GM12878 (cell line): ENCODE results near the gene STAB2. TPM values are rescaled to one million over a fixed set of nuclear protein-coding genes. Genes with fewer than 3 reads are reported as not detected.

Source experiments
- ATAC-seq: fragments of 200-7000 bp; cut with Tn5 transposase; 3 replicates; pipeline ENCODE4 v1.9.1; 2020; ENCODE audit warnings: mild to moderate bottlenecking, moderate library complexity
- BruUV-seq: library from RNA; stranded (reverse); fragments of 400-500 nt; replicated peaks from 2 replicates; lab custom pipeline; 2021; lab: Mats Ljungman, UMichigan
- CTCF ChIA-PET: fragments of 300-600 bp; sonication (Branson Sonifier 250); formaldehyde crosslinking; extraction: SDS; loops from one replicate; lab custom pipeline; 2021; ENCODE audit warnings: inconsistent platforms; lab: Yijun Ruan, JAX
- POLR2A ChIA-PET: fragments of 350-600 bp; formaldehyde crosslinking; extraction: SDS; loops from one replicate; lab custom pipeline; 2021; ENCODE audit warnings: inconsistent platforms; lab: Charles Lee
- RAD21 ChIA-PET: fragments of 300-600 bp; sonication (Branson Sonifier 250); formaldehyde crosslinking; loops from one replicate; lab custom pipeline; 2023; ENCODE audit warnings: antibody characterized with exemption; ENCODE audit not compliant: unreplicated experiment; lab: Charles Lee
- SMC1A ChIA-PET: fragments of 300-600 bp; sonication (Branson Sonifier 250); formaldehyde crosslinking; loops from one replicate; lab custom pipeline; 2023; ENCODE audit not compliant: unreplicated experiment, uncharacterized antibody; lab: Charles Lee
- DNase-seq: peaks from one replicate; pipeline ENCODE4 v3.0.0-alpha.2; 2011; ENCODE audit warnings: low read depth, low spot score
- FAIRE-seq: peaks from 3 replicates; lab custom pipeline; 2011; peaks lifted over from hg19 to GRCh38; lab: Jason Lieb, UNC
- H2AFZ ChIP-seq: 2 replicates; pipeline ENCODE4 v1.6.0; 2011; ENCODE audit warnings: low read depth, low read length, control low read depth; ENCODE audit not compliant: control insufficient read depth
- H3K27ac ChIP-seq: 2 replicates; pipeline ENCODE4 v1.5.1; 2011; ENCODE audit warnings: control low read depth; ENCODE audit not compliant: control insufficient read depth, insufficient read depth
- H3K27me3 ChIP-seq, 2 experiments: replicated peaks in 1 of 2; 2 replicates each; pipeline versions ENCODE4 v1.6.0 to v1.6.1; 2011; ENCODE audit warnings: low read length in 1 of 2; ENCODE audit not compliant: control insufficient read depth in 2 of 2, insufficient read depth in 2 of 2
- H3K36me3 ChIP-seq, 2 experiments: 2 replicates each; pipeline ENCODE4 v1.5.1; 2011; ENCODE audit warnings: low read length in 1 of 2; ENCODE audit not compliant: control insufficient read depth in 2 of 2, insufficient read depth in 2 of 2
- H3K4me1 ChIP-seq: 2 replicates; pipeline ENCODE4 v1.6.1; 2011; ENCODE audit warnings: mild to moderate bottlenecking, low read length, moderate library complexity, mixed read lengths; ENCODE audit not compliant: control insufficient read depth, insufficient read depth
- H3K4me2 ChIP-seq: 2 replicates; pipeline ENCODE4 v1.6.0; 2011; ENCODE audit warnings: control low read depth; ENCODE audit not compliant: control insufficient read depth, insufficient read depth
- H3K4me3 ChIP-seq: fragments of 200-600 bp; sonication (generic); 2 replicates; pipeline ENCODE4 v1.5.1; 2016
- H3K79me2 ChIP-seq: 2 replicates; pipeline ENCODE4 v1.6.0; 2011; ENCODE audit warnings: low read length; ENCODE audit not compliant: control insufficient read depth, insufficient read depth
- H3K9ac ChIP-seq: 2 replicates; pipeline ENCODE4 v1.8.0; 2011; ENCODE audit warnings: low read length, control low read depth, mixed read lengths; ENCODE audit not compliant: control insufficient read depth, insufficient read depth
- H3K9me3 ChIP-seq: replicated peaks from 3 replicates; pipeline ENCODE4 v1.5.1; 2011; ENCODE audit warnings: mild to moderate bottlenecking, low read length; ENCODE audit not compliant: control insufficient read depth, insufficient read depth
- H4K20me1 ChIP-seq: 2 replicates; pipeline ENCODE4 v1.6.0; 2011; ENCODE audit not compliant: control insufficient read depth, insufficient read depth
- CREM ChIP-seq: IDR thresholded peaks from 2 replicates; pipeline ENCODE4 v1.6.1; 2014; ENCODE audit warnings: antibody characterized with exemption, low read depth
- EGR1 ChIP-seq, 2 experiments: IDR thresholded peaks; 1 replicate in 1 of 2; 2 replicates in 1 of 2; pipeline ENCODE4 v1.6.1; 2011 to 2012; ENCODE audit warnings: low read depth in 2 of 2, low read length in 2 of 2, borderline replicate concordance in 1 of 2, mild to moderate bottlenecking in 1 of 2, moderate library complexity in 1 of 2
- IKZF1 ChIP-seq: fragments of 450-650 bp; conservative IDR thresholded peaks from 2 replicates; pipeline ENCODE4 v1.6.1; 2017; ENCODE audit warnings: antibody characterized with exemption, mild to moderate bottlenecking
- IRF4 ChIP-seq: IDR thresholded peaks from 2 replicates; pipeline ENCODE4 v1.6.1; 2011; ENCODE audit warnings: low read depth, low read length
- IRF5 ChIP-seq: fragments of 450-650 bp; IDR thresholded peaks from 2 replicates; pipeline ENCODE4 v1.6.1; 2017; ENCODE audit warnings: borderline replicate concordance
- MEF2B ChIP-seq: fragments of 450-650 bp; IDR thresholded peaks from 2 replicates; pipeline ENCODE4 v1.6.1; 2018; ENCODE audit warnings: mild to moderate bottlenecking, moderate library complexity; ENCODE audit not compliant: partially characterized antibody, poor library complexity, severe bottlenecking
- MLLT1 ChIP-seq: fragments of 450-650 bp; IDR thresholded peaks from 2 replicates; pipeline ENCODE4 v1.6.1; 2016; ENCODE audit warnings: mild to moderate bottlenecking
- MYC ChIP-seq: IDR thresholded peaks from 2 replicates; pipeline ENCODE4 v1.6.1; 2011; ENCODE audit warnings: mild to moderate bottlenecking, low read length, moderate library complexity, inconsistent platforms; ENCODE audit not compliant: insufficient read depth, insufficient replicate concordance, insufficient read length, severe bottlenecking
- NFXL1 ChIP-seq: fragments of 450-650 bp; IDR thresholded peaks from 2 replicates; pipeline ENCODE4 v1.6.1; 2017; ENCODE audit warnings: antibody characterized with exemption, mild to moderate bottlenecking, borderline replicate concordance
- RAD51 ChIP-seq: fragments of 450-650 bp; IDR thresholded peaks from 2 replicates; pipeline ENCODE4 v1.6.1; 2016; ENCODE audit warnings: moderate library complexity, mild to moderate bottlenecking, inconsistent platforms
- RB1 ChIP-seq: fragments of 450-650 bp; formaldehyde crosslinking; IDR thresholded peaks from 2 replicates; pipeline ENCODE4 v1.6.1; 2017; ENCODE audit warnings: mild to moderate bottlenecking, borderline replicate concordance
- SMAD5 ChIP-seq: IDR thresholded peaks from 2 replicates; pipeline ENCODE4 v1.6.1; 2016; ENCODE audit warnings: antibody characterized with exemption, low read depth
- SREBF2 ChIP-seq: IDR thresholded peaks from 2 replicates; pipeline ENCODE4 v1.6.1; 2012; ENCODE audit warnings: mild to moderate bottlenecking, low read length
- STAT1 ChIP-seq: fragments of 450-650 bp; conservative IDR thresholded peaks from 2 replicates; pipeline ENCODE4 v1.6.1; 2014; ENCODE audit warnings: antibody characterized with exemption, mild to moderate bottlenecking
- WGBS: methylation state at CpG from one replicate; pipeline ENCODE4 v1.1.6; 2016; ENCODE audit warnings: low lambda C conversion rate; ENCODE audit not compliant: insufficient replicate concordance, insufficient coverage; ENCODE audit errors: missing lambda C conversion rate; 5-methylcytosine and 5-hydroxymethylcytosine counted together
- in situ Hi-C: fragments of 300-500 bp; cut with MboI; formaldehyde crosslinking; loops from 9 replicates; pipeline ENCODE4 v1.14.3; 2018; ENCODE audit warnings: mixed read lengths
- intact Hi-C: fragments of 100-400 bp; cut with micrococcal nuclease; formaldehyde crosslinking; loops from one replicate; pipeline ENCODE4 v1.14.2; 2022; ENCODE audit not compliant: unreplicated experiment
- polyA plus RNA-seq, 11 experiments: library from polyadenylated mRNA; depleted of rRNA in 4 of 11; unstranded in 6 of 11; stranded (reverse) in 5 of 11; fragments of >200 nt; fragmentation: Nextera tagmentation in 4 of 11; fragmentation: Illumina TruSeq in 1 of 11; extraction: Ambion mirVana in 4 of 11; extraction: Trizol in 1 of 11; gene quantifications; 1 replicate in 1 of 11; 2 replicates in 10 of 11; pipeline versions ENCODE4 v1.2.1 to v1.2.3, GENCODE V29; 2011 to 2016; ENCODE audit warnings: inconsistent platforms in 2 of 11, missing spikeins in 2 of 11, low read depth in 1 of 11
- total RNA-seq, 4 experiments: library from RNA; depleted of rRNA in 3 of 4; stranded (reverse); fragments of >200 nt in 3 of 4; fragmentation: Illumina TruSeq in 1 of 4; extraction: Trizol in 1 of 4; gene quantifications; 2 replicates each; pipeline versions ENCODE4 v1.2.1 to v1.2.3, GENCODE V29; 2013 to 2021

The STAB2 gene
- total and polyA plus RNA-seq, 10 of the 15 experiments (the other 5 are each of a cell fraction or from before 2014, with no cell fraction given) = 0.37 TPM; not detected in 9

- TF ChIP-seq IRF5 (no peak), MLLT1 (no peak), CREM (no peak)
Measured at GRCh38 chr12:103735291-103735690, 148.2 kb downstream of the STAB2 start (continued).

GRCh38 chr12:103736572-103736971, 149.5 kb downstream of the STAB2 start:
- Histone ChIP-seq H3K9me3 (no peaks in the 10 kb centered on the region), H4K20me1 (no peaks in the 10 kb centered on the region), H3K36me3 (no peaks in the 10 kb centered on the region), H3K4me1 (no peaks in the 10 kb centered on the region), H3K79me2 (no peaks in the 10 kb centered on the region), H3K4me2 (no peak overlapping the region), H3K4me3 (no peak overlapping the region), H3K9ac (no peak overlapping the region), H3K27me3 (no peaks in the 10 kb centered on the region), H2AFZ (no peak overlapping the region), H3K27ac (no peak overlapping the region)
- FAIRE-seq (no peak), ATAC-seq (no peak), DNase-seq (no peak)
- ChIA-PET POLR2A (no interaction called here), SMC1A (no interaction called here), RAD21 (no interaction called here), CTCF (interaction anchor here (0.7 kb wide), 1 partner anchor 139 kb away, joined by 3 read pairs; no protein-coding TSS in a partner anchor)
- TF ChIP-seq RB1 = no peak
- no peak for TF ChIP-seq NFXL1
- no peak for TF ChIP-seq RAD51
- TF ChIP-seq MYC = no peak
- no peak for TF ChIP-seq EGR1 (IDR thresholded peaks at IDR 0.05; ENCODE audit: borderline replicate concordance in 1 of 2, low read depth in 2 of 2, low read length in 2 of 2)
- no peak for TF ChIP-seq MEF2B
- TF ChIP-seq SREBF2 = no peak
- TF ChIP-seq SMAD5 = no peak
- TF ChIP-seq IKZF1 = no peak
- TF ChIP-seq IRF4 = no peak
- TF ChIP-seq STAT1 = no peak
- WGBS = 83% methylated on average over 1 of the region's 1 CpG
- BruUV-seq = no TSS peak
- in situ Hi-C loops = no loop called here
- intact Hi-C loops = no loop called here
